Measurements from ENCODE around the gene MFAP2. TPM values are rescaled to one million over a fixed set of nuclear protein-coding genes. Genes with fewer than 3 reads are reported as not detected.
A peak's percentile ranks its signal among the peaks of the same experiment; 100 is the strongest.

Gene MFAP2
- total RNA-seq, 1 donor from 2014 or later: 260 TPM

- no peaks in the 10 kb centered on the region for H3K9me3 Mint-ChIP-seq (ENCODE audit: low read depth)
- H3K4me1 Mint-ChIP-seq (ENCODE audit: low read depth): peaks cover 6% of the 10 kb centered on the region
- TF ChIP-seq, protein P1, sequence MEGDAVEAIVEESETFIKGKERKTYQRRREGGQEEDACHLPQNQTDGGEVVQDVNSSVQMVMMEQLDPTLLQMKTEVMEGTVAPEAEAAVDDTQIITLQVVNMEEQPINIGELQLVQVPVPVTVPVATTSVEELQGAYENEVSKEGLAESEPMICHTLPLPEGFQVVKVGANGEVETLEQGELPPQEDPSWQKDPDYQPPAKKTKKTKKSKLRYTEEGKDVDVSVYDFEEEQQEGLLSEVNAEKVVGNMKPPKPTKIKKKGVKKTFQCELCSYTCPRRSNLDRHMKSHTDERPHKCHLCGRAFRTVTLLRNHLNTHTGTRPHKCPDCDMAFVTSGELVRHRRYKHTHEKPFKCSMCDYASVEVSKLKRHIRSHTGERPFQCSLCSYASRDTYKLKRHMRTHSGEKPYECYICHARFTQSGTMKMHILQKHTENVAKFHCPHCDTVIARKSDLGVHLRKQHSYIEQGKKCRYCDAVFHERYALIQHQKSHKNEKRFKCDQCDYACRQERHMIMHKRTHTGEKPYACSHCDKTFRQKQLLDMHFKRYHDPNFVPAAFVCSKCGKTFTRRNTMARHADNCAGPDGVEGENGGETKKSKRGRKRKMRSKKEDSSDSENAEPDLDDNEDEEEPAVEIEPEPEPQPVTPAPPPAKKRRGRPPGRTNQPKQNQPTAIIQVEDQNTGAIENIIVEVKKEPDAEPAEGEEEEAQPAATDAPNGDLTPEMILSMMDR (IDR thresholded peaks at IDR 0.05): no peak
- H3K36me3 Mint-ChIP-seq (ENCODE audit: low read depth): peaks cover 44% of the 10 kb centered on the region
- H3K27ac Mint-ChIP-seq (ENCODE audit: unreplicated experiment): no peak overlapping the region
- no peak overlapping the region for H3K4me3 Mint-ChIP-seq (ENCODE audit: unreplicated experiment)
- no peak for DNase-seq (ENCODE audit: low spot score)
- no peaks in the 10 kb centered on the region for H3K27me3 Mint-ChIP-seq (ENCODE audit: low read depth)
Observed at GRCh38 chr1:17024721-17025120, 44.3 kb upstream of the MFAP2 start.

GRCh38 chr1:17023573-17023972 is 43.2 kb upstream of the MFAP2 start:
- Mint-ChIP-seq H3K27me3 (ENCODE audit: low read depth) (no peaks in the 10 kb centered on the region), H3K4me1 (ENCODE audit: low read depth) (peaks cover 6% of the 10 kb centered on the region), H3K27ac (ENCODE audit: unreplicated experiment) (no peak overlapping the region), H3K9me3 (ENCODE audit: low read depth) (no peaks in the 10 kb centered on the region), H3K36me3 (ENCODE audit: low read depth) (peaks cover 46% of the 10 kb centered on the region), H3K4me3 (ENCODE audit: unreplicated experiment) (no peak overlapping the region)
- DNase-seq (ENCODE audit: low spot score): no peak
- TF ChIP-seq, protein P1 (IDR thresholded peaks at IDR 0.05): peak; percentile 21

GRCh38 chr1:17023102-17023501 is 42.7 kb upstream of the MFAP2 start:
- no peak overlapping the region for H3K27ac Mint-ChIP-seq (ENCODE audit: unreplicated experiment)
- no peaks in the 10 kb centered on the region for H3K27me3 Mint-ChIP-seq (ENCODE audit: low read depth)
- peaks cover 43% of the 10 kb centered on the region for H3K36me3 Mint-ChIP-seq (ENCODE audit: low read depth)
- no peaks in the 10 kb centered on the region for H3K9me3 Mint-ChIP-seq (ENCODE audit: low read depth)
- no peak overlapping the region for H3K4me3 Mint-ChIP-seq (ENCODE audit: unreplicated experiment)
- peaks cover 6% of the 10 kb centered on the region for H3K4me1 Mint-ChIP-seq (ENCODE audit: low read depth)
- no peak for DNase-seq (ENCODE audit: low spot score)
- TF ChIP-seq, protein P1 (IDR thresholded peaks at IDR 0.05): no peak

DNA sequence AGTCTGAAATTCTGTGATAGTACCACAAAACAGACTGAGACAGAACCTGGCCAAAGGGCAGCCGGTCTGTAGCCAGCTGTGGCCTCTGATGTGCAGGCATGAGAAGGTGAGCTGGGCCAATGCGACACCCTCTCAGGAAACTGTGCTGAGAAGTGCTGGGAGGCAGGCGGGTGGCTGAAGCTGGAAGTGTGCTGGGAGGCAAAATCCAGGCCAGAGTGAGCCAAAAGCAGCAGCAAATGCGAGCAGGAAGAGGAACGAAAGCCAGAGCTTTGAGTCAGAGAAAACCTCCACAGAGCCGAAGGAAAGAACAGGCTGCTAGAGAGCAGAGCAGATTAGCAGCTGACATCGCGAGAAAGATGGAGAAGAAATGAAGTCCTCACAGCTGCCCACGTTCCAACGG is 41.5 kb upstream of the MFAP2 start:
- H3K27ac Mint-ChIP-seq (ENCODE audit: unreplicated experiment): no peak overlapping the region
- peaks cover 36% of the 10 kb centered on the region for H3K36me3 Mint-ChIP-seq (ENCODE audit: low read depth)
- DNase-seq (ENCODE audit: low spot score): no peak
- H3K4me3 Mint-ChIP-seq (ENCODE audit: unreplicated experiment): no peak overlapping the region
- no peaks in the 10 kb centered on the region for H3K9me3 Mint-ChIP-seq (ENCODE audit: low read depth)
- H3K27me3 Mint-ChIP-seq (ENCODE audit: low read depth): no peaks in the 10 kb centered on the region
- TF ChIP-seq, protein P1 (IDR thresholded peaks at IDR 0.05): no peak
- no peaks in the 10 kb centered on the region for H3K4me1 Mint-ChIP-seq (ENCODE audit: low read depth)

DNA sequence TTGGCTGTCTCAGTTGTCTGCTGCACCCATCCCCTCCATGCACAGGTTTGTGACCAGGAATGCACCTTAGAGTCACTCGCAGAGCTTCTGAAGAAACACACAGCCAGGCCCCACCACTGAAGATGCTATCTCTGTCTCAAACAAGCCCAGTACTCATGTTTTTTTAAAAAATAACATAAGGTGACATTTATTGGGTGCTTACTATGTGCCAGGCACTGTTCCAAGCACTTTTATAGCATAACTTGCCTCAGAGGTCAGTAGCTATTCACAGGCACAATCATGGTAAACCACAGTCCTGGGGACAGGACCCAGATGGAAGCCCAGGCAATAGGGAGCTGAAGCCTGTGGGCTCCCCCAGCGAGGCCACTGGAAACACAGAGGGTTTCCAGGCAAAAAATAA is 40.1 kb upstream of the MFAP2 start:
- Mint-ChIP-seq H3K27ac (ENCODE audit: unreplicated experiment) (no peak overlapping the region), H3K36me3 (ENCODE audit: low read depth) (peaks cover 36% of the 10 kb centered on the region), H3K27me3 (ENCODE audit: low read depth) (no peaks in the 10 kb centered on the region), H3K9me3 (ENCODE audit: low read depth) (no peaks in the 10 kb centered on the region), H3K4me1 (ENCODE audit: low read depth) (peaks cover 12% of the 10 kb centered on the region), H3K4me3 (ENCODE audit: unreplicated experiment) (no peak overlapping the region)
- DNase-seq (ENCODE audit: low spot score): no peak
- TF ChIP-seq, protein P1 (IDR thresholded peaks at IDR 0.05): no peak

Data from chondrocyte (in vitro differentiated cells).